GM18870 (cell line): Measurements from ENCODE around the gene NPBWR2.
"Not testable (repeated sequence)": the region's sequence is repeated elsewhere in the genome, so short reads cannot be mapped to it uniquely, and the experiment has no call there.

Experiments used
- ATAC-seq: cut with Tn5 transposase; IDR thresholded peaks from one replicate; pipeline ENCODE4 v1.9.1; 2021; ENCODE audit warnings: moderate library complexity; ENCODE audit not compliant: unreplicated experiment

The NPBWR2 gene

GRCh38 chr20:64090165-64090564 lies 17.2 kb downstream of the NPBWR2 start:
- no peak for ATAC-seq

- ATAC-seq, result not testable (repeated sequence)
Observed at GRCh38 chr20:64088586-64088985, 18.8 kb downstream of the NPBWR2 start.

GRCh38 chr20:64087226-64087825 lies 20.0 kb downstream of the NPBWR2 start:
- not testable (repeated sequence) for ATAC-seq

GRCh38 chr20:64086801-64087200 lies 20.6 kb downstream of the NPBWR2 start:
- ATAC-seq, result no peak

- no peak for ATAC-seq
Observed at GRCh38 chr20:64084685-64085152, 22.6 kb downstream of the NPBWR2 start.

GRCh38 chr20:64083804-64084684 lies 23.3 kb downstream of the NPBWR2 start, which contains the start of gene LKAAEAR1:
LKAAEAR1 (minus strand) TSS chr20:64084398; CDS start chr20:64084219, 179 bp downstream.
- no peak for ATAC-seq

GRCh38 chr20:64083378-64083803 lies 24.0 kb downstream of the NPBWR2 start:
- no peak for ATAC-seq

GRCh38 chr20:64082820-64083377 lies 24.5 kb downstream of the NPBWR2 start:
- no peak for ATAC-seq

GRCh38 chr20:64082126-64082731 lies 25.1 kb downstream of the NPBWR2 start:
- no peak for ATAC-seq

GRCh38 chr20:64081624-64081964 lies 25.8 kb downstream of the NPBWR2 start:
- no peak for ATAC-seq

- no peak for ATAC-seq
Observed at GRCh38 chr20:64080813-64081623, 26.3 kb downstream of the NPBWR2 start.

GRCh38 chr20:64080013-64080812 lies 27.2 kb downstream of the NPBWR2 start, which contains the start of gene OPRL1:
OPRL1 (plus strand) TSS chr20:64080082; CDS start chr20:64092721, 12,639 bp downstream.
- no peak for ATAC-seq

GRCh38 chr20:64079273-64080012 lies 27.9 kb downstream of the NPBWR2 start, which contains the start of gene RGS19:
RGS19 (minus strand) TSS chr20:64079518; CDS start chr20:64076886, 2,632 bp downstream.
- no peak for ATAC-seq

- ATAC-seq, result no peak
Observed at GRCh38 chr20:64078934-64079272, 28.5 kb downstream of the NPBWR2 start.

GRCh38 chr20:64077876-64078551 lies 29.4 kb downstream of the NPBWR2 start:
- ATAC-seq, result no peak

GRCh38 chr20:64077541-64077875 lies 29.9 kb downstream of the NPBWR2 start:
- no peak for ATAC-seq

GRCh38 chr20:64077094-64077493 lies 30.3 kb downstream of the NPBWR2 start:
- no peak for ATAC-seq
